Bone marrow (tissue), 2 donors: ENCODE results near the gene SLC25A18.
"Not testable (repeated sequence)": the region's sequence is repeated elsewhere in the genome, so short reads cannot be mapped to it uniquely, and the experiment has no call there.

ENCODE experiments used
- DNase-seq, 2 donors: peaks; one replicate each; lab custom pipeline; 2025; lab: John Stamatoyannopoulos, UW

The SLC25A18 gene, protein sequence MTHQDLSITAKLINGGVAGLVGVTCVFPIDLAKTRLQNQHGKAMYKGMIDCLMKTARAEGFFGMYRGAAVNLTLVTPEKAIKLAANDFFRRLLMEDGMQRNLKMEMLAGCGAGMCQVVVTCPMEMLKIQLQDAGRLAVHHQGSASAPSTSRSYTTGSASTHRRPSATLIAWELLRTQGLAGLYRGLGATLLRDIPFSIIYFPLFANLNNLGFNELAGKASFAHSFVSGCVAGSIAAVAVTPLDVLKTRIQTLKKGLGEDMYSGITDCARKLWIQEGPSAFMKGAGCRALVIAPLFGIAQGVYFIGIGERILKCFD

DNA sequence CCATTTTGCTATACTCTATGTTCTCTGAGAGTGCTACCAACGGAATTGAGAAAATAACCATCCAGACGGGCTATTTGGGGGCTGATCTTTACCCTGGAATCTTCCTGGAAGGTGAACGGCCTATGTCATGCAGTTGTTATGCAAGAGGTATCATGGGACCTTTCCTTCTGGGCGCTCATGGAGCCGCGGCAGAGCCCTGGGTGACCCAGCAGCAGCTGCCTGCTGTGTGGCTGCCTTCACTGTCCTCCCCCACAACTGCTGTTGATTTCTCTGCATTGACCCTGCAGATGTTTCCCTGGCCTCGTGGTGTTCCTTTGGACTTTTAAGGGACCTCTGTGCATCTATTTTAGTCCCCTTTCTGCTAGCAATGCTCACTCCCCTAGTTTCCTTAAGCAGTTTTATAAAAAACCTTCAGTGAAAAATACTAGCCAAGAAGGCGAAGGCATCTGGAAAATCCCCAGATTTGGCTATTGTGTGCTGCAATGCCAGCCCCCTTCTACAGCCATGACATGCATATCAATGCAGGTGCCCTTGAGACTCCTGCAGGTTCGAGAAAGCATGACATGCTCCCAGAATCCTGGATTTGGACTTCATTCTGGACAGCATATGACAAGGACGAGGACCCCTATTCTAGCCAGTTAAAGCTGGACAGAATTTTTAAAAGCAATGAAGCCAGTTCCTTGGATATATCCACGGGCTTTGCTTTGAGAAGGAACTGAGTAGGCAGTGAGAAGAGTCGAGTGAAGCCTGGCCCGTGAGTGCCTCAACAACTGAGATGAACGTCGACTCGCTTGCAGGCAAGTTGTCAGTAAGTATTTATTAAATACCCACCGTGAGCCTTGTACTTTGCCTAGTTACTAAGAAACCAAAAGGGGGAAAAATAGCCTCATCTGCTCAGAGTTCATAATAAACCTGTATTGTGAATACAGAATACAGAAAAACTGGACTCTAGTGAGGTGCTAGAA is at the start of gene SLC25A18:
Gene SLC25A18 (plus strand): TSS at position 593 of the 965 bp plus-strand sequence. CDS start 16,447 bp downstream, outside the sequence.
- no peak for DNase-seq

DNA sequence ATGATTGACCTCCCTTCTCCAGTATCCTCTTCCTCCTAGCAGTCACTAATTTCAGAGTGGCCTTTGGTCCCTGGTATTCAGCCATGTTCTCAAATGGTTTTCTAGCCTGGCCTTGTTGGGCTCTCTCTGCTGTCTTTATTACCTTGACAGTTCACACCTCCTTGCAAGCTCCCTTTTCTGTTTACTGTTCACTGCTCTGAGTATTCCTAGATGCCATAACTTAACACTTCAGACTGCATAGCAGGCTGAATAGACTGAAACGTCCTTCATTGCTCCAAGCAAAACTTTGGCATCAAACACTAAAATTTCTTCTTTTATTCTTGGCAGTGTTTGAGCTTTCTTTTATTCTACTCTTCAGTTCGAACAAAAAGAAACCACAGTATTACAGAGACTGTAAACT is 49.7 kb upstream of the SLC25A18 start:
- no peak for DNase-seq

DNA sequence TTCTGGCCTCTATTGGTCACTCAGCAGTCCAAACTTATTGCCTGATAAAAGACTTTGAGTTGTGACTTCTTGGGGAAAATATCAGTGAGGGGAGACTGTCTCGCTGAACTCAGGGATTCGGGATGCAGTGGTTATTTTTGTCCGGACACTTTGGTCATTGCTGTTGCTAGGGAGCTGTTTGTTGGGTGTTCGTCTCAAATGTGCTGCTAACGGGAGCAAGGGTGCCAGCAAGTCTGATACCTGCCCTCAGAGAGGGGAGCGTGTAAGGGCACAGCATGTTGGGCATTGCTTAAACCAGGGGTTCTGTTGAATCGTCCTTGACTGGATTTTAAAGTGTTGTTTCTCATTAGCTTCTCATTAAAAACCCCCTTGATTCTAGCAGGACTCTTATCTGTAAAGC is 49.2 kb upstream of the SLC25A18 start:
- DNase-seq: no peak

DNA sequence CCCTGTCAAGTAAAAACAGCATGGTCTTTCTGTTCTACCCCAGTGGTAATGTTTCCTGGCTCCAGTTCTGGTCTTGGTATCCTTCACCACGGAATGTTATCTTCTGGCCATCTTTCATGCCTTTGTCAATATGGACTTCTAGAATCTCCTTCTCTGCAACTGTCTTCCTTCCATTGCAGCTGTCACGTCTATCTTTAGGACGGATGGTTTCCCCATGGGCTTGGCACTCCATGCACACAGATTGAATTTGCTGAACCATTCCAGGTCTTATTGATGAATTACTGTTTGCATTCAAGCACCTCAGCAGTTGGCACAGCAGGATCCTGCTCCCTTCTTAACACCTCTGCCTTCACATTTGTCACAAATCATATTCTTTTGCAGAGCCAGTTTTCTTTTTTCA is 44.9 kb upstream of the SLC25A18 start:
- DNase-seq: no peak

DNA sequence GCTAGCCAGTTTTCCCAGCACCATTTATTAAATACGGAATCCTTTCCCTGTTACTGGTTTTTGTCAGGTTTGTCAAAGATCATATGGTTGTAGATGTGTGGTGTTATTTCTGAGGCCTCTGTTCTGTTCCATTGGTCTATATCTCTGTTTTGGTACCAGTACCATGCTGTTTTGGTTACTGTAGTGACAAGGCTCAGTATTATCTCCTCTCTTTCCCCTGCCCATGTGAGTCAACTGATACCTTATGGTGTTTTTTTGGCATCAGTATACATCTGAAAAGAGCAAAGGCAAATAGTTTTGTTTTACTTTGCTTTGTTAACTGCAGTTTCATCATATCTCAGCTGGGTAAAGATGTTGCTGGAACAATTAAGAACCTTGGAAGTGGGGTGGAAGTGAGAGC is 41.3 kb upstream of the SLC25A18 start:
- DNase-seq: not testable (repeated sequence)

DNA sequence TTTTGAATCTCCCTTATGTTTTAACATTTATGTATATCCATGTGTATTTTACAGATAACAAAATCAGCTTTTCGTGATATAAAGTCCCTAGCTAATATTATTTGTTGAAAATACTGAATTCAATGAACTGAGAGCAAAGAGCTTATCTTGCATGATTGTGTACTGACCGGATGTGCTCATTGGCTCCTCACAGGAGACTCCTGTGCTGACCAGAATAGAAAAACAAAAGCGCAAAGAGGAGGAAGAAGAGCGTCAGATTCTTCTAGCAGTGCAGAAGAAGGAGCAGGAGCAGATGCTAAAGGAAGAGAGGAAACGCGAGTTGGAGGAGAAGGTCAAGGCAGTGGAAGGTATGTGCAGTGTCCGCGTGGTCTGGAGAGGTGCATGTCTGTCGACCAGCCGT is 39.4 kb upstream of the SLC25A18 start:
- no peak for DNase-seq

DNA sequence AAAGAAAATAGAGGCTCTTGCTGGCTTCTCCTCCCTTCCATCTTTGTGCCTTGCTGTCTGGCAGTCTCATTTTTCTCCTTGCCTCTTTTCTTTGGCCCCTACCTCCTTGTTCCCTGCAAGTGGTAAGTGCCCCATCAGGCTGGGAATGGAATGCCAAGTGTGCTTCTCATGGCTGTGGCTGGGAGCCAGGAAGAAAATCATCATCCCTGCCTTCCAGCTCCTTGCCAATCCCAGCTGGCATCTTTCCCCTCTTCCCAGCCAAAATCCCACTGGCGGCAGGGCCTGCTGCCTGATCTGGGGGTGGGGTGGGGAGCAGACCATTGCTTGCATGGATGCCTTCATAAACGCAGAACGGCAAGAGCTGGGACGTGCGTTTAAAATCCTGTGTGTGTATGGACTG is 27.0 kb upstream of the SLC25A18 start:
- DNase-seq: no peak

DNA sequence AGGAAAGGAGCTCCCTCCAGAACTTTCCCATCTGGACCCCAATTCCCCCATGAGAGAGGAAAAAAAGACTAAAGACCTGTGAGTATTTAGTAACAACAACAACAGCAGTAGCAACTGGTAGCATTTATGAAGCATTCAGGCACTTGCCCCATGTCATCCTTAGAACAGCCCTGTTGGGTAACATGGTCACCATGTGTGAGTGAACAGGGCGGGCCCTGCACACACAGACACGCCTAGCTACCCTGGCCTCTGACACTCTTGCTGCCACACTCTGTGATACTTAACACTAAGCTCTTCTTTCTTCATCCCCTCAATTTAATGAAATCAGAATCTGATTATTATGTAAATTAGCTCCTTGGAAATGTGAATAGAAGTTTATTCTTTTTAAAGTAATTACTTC is 26.1 kb upstream of the SLC25A18 start:
- DNase-seq: no peak

DNA sequence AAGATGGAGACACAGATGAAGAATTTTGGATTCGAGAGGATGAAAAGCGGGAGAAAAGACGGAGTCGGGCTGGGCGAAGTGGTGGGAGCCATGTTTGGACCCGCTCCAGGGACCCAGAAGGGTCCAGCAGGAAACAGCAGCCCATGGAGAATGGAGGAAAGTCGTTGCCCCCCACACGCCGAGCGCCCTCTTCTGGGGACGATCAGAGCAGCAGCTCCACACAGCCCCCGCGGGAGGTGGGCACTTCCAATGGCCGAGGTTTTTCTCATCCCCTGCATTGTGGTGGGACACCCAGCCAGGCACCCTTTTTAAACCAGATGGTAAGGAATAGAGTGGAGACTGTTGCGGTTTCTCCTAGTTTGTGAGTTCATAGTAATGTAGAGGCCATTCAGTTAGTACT is 22.8 kb upstream of the SLC25A18 start:
- no peak for DNase-seq

DNA sequence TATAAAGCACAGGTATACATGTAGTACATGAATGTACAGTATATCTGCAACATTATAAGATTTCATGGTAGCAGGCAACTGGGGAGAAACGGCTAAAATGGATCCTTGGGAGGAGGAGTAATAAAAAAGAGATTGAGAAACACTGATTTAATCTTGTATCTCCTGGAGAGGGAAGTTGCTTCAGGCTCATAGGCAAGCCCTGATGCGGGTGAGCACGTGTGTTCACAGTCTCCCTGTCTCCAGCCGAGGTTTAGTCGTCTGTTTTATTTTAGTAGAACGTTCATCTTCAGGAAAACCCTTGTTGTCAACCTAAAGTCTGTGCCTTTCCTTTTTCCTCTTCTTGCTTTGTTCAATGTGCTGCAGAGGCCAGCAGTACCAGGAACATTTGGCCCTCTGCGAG is 21.8 kb upstream of the SLC25A18 start:
- DNase-seq: no peak

DNA sequence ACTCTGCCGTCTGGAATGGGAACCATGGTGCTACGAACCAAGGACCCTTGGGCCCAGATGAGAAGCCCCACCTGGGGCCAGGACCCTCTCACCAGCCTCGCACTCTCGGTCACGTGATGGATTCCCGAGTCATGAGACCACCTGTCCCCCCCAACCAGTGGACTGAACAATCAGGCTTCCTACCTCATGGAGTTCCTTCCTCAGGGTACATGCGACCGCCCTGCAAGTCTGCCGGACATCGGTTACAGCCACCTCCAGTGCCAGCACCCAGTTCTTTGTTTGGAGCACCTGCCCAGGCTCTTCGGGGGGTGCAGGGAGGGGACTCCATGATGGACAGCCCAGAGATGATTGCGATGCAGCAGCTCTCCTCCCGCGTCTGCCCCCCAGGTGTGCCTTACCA is 20.8 kb upstream of the SLC25A18 start:
- no peak for DNase-seq

DNA sequence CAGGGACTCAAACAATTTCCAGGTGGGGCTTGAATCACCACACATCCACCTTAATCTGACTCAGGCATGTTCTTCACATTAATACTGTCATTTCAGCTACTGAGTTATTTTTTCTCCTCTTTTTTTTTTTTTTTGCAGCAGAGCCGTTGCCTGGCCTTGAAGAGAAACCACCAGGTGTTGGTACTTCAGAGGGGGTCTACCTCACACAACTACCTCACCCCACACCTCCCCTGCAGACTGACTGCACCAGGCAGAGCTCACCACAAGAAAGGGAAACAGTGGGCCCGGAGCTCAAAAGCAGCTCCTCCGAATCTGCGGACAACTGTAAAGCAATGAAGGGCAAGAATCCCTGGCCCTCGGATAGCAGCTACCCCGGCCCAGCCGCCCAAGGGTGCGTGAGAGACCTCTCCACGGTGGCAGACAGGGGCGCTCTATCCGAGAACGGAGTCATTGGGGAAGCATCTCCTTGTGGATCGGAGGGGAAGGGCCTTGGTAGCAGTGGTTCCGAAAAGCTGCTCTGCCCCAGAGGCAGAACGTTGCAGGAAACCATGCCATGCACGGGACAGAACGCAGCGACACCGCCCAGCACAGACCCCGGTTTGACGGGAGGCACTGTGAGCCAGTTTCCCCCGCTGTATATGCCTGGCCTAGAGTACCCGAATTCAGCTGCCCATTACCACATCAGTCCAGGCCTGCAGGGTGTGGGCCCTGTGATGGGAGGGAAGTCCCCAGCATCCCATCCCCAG is 15.1 kb upstream of the SLC25A18 start:
- no peak for DNase-seq

DNA sequence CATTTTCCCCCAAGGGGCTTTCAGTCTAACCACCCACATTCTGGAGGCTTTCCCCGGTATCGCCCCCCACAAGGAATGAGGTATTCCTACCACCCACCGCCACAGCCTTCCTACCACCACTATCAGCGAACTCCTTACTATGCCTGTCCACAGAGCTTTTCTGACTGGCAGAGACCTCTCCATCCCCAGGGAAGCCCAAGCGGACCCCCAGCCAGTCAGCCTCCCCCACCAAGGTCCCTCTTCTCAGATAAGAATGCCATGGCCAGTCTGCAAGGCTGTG is 14.6 kb upstream of the SLC25A18 start:
- no peak for DNase-seq

DNA sequence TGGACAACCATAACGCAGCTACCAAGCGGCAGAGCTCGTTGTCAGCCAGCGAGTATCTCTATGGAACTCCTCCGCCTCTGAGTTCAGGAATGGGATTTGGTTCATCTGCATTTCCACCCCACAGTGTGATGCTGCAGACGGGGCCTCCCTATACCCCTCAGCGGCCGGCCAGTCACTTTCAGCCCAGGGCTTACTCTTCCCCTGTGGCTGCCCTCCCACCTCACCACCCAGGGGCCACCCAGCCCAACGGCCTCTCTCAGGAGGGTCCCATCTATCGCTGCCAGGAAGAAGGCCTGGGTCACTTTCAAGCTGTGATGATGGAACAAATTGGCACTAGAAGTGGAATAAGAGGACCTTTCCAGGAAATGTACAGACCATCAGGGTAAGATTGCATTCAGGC is 14.1 kb upstream of the SLC25A18 start:
- DNase-seq: no peak

DNA sequence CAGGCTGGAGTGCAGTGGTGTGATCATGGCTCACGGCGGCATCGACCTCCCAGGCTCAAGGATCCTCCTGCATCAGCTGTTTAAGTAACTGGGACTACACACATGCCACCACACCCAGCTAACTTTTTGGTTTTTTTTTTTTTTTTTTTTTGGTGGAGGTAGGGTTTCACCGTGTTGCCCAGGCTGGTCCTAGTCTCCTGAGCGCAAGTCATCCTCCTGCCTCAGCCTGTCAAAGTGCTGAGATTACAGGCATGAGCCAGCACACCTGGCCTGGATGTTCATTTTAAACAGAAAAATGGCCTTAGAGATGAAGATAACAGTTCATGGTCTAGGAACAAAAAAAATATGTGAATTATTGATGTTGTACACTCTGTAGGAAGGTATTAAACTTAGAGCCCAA is 13.6 kb upstream of the SLC25A18 start:
- DNase-seq: no peak

DNA sequence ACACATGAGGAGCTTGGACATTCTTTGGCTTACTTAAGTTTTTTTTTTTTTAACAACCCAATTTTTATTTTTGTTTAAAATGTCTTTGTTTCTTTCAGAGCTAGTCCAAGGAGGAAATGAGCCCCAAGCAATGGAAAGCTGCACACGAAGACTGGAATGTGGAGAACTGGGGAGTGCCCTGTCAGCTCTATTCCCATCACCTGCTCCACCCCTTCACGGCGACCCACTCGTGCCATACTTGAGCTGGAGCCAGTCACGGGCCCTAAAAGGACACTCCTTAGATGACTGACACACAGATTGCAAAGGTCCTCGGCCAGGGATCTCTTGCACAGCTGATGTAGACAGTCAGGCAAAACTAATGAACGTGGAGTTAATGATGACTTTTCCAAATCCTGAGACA is 10.6 kb upstream of the SLC25A18 start:
- no peak for DNase-seq

DNA sequence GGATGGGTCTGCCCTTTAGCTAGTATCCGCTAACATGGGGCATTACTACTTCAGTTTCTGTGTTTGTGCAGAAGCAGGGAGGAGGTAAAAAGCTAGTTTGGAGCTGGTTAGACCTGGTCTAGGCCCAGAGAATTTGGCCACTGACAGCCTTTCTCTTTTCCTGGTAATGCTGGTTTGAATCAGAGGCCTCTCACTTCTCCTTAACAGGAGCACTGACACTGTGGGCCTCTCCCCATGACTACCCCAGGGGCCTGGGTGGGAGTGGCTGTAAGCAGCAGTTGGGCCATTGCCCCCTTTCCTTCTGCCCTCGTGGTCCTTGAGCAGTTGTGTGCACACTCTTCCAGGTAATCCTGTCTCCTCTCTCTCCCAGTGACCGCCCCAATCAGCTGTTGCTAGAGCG is 8.5 kb upstream of the SLC25A18 start:
- no peak for DNase-seq

DNA sequence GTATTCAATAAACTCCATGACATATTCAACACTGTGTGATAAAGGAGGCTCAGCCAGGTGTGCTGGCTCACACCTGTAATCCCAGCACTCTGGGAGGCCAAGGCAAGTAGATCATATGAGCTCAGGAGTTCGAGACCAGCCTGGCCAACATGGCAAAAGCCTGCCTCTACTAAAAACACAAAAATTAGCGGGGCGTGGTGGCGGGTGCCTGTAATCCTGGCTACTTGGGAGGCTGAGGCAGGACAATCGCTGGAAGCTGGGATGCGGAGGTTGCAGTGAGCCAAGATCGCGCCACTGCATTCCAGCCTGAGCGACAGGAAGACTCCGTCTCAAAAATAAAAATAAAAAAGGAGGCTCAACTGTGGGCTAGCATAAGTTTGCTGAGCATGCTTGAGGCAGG is 4.1 kb upstream of the SLC25A18 start:
- no peak for DNase-seq

DNA sequence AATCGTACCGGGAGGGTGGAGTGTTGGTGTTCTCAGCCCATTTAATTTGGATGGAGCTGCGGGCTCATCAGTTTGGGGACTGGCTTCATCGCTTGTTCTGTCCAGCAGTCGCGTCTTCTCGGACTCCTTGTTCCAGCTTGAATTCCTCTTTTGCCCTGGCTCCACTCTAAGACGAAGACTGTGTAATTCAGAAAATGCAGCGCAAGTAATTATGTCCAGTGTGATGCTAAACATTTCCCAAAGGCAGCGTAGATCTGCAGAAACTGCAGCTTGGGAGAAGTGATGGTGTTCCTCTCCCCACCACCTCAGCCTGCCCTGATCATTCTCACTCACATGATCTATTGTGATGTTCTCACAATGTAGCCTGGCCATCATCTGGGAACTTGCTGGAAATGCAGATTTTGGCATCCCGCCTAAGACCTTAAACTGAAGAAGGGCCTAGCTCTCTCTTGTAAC is 666 bp downstream of the SLC25A18 start:
- no peak for DNase-seq

DNA sequence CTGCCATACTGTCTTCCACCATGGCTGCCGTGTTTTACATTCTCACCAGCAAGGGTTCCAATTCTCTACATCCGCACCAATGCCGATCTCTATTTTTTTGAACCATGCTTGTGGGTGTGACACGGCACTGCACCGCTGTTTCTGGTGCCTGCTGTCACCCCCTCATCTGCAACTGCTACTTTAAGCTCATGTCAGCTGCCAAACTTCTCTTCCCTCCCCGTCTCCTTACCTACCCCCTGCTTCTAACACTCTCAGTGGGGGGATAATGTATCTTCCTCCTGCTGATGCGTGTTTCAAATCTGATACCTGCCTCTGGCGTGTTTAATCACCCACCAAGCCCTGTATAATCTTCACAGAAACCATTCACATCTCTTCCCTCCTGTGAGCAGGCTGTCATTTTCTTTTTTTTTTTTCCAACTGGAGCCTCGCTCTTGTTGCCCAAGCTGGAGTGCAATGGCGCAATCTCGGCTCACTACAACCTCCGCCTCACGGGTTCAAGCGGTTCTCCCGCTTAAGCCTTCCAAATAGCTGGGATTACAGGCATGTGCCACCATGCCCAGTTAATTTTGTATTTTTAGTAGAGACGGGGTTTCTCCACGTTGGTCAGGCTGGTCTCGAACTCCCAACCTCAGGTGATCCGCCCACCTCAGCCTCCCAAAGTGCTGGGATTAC is 2.9 kb downstream of the SLC25A18 start:
- DNase-seq: not testable (repeated sequence)

DNA sequence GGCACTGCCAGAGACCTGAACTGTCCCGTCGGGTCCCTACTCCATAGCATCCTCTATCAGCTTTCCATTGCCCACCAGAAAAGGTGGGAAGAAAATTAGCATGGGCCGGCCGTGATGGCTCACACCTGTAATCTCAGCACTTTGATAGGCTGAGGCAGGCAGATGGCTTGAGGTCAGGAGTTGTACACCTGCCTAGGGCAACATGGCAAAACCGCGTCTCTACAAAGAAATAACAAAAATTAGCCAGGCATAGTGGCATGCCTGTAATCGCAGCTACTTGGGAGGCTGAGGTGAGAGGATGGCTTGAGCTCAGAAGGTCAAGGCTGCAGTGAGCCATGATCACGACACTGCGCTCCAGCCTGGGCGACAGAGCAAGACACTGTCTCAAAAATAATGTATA is 3.5 kb downstream of the SLC25A18 start:
- DNase-seq: no peak

DNA sequence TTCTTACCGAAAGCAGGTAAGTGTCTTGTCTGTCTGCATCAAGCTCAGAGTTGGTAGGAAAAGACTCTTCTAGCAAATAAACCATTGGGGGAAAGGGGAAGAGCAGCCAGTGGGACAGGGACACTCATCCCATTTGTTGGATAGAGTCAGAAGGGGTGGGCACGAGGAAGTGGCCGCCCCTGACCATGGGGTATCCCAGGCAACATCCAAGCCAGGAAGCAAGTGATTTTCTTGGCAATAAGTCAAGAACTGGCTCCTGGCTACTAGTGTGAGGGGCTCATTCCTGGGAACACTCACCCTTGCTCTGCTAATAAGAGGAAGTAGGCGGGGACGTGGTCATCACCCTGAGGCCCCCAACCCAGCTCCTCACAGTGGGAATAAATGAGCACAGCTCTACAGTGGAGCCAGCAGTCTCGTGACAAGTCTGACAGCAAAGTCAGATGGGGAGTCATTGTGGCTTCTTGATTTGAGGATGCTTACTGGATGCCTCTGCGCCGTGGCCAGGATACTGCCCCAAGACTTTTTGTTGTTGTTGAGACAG is 6.7 kb downstream of the SLC25A18 start:
- DNase-seq: no peak
